HG03097 (cell line): ENCODE data around the gene TFEC.
"Not testable (repeated sequence)": the region's sequence is repeated elsewhere in the genome, so short reads cannot be mapped to it uniquely, and the experiment has no call there.

Experiments
- ATAC-seq: cut with Tn5 transposase; IDR thresholded peaks from one replicate; pipeline ENCODE4 v1.9.1; 2021; ENCODE audit not compliant: unreplicated experiment, low FRiP score

TFEC gene

GRCh38 chr7:116030651-116031276, at the start of gene TFEC:
Gene TFEC, minus strand, starts transcription at chr7:116030763. Its CDS starts 46,322 bp downstream, at chr7:115984441.
- no peak for ATAC-seq

GRCh38 chr7:116075351-116076145, 45.0 kb upstream of the TFEC start:
- no peak for ATAC-seq

- ATAC-seq, result no peak
Measured at GRCh38 chr7:116071629-116072028, 41.1 kb upstream of the TFEC start.

- no peak for ATAC-seq
Measured at GRCh38 chr7:116064179-116064578, 33.6 kb upstream of the TFEC start.

- ATAC-seq, result no peak
Measured at GRCh38 chr7:116062666-116063065, 32.1 kb upstream of the TFEC start.

GRCh38 chr7:116052006-116052405, 21.4 kb upstream of the TFEC start:
- ATAC-seq, result no peak

- not testable (repeated sequence) for ATAC-seq
Measured at GRCh38 chr7:116047261-116047660, 16.7 kb upstream of the TFEC start.

- no peak for ATAC-seq
Measured at GRCh38 chr7:116045532-116045931, 15.0 kb upstream of the TFEC start.

GRCh38 chr7:116041615-116042014, 11.1 kb upstream of the TFEC start:
- peak; percentile 91 for ATAC-seq

- ATAC-seq, result no peak
Measured at GRCh38 chr7:116037401-116037800, 6.8 kb upstream of the TFEC start.

GRCh38 chr7:116034411-116034810, 3.8 kb upstream of the TFEC start:
- no peak for ATAC-seq

- ATAC-seq, result no peak
Measured at GRCh38 chr7:116032886-116033285, 2.3 kb upstream of the TFEC start.

- ATAC-seq, result no peak
Measured at GRCh38 chr7:116028787-116029186, 1.8 kb downstream of the TFEC start.

- ATAC-seq, result no peak
Measured at GRCh38 chr7:116027786-116028185, 2.8 kb downstream of the TFEC start.

- no peak for ATAC-seq
Measured at GRCh38 chr7:116024826-116025809, 5.4 kb downstream of the TFEC start.

GRCh38 chr7:116021237-116021636, 9.3 kb downstream of the TFEC start:
- ATAC-seq, result no peak

- no peak for ATAC-seq
Measured at GRCh38 chr7:116018731-116019130, 11.8 kb downstream of the TFEC start.

- ATAC-seq, result no peak
Measured at GRCh38 chr7:116013675-116014074, 16.9 kb downstream of the TFEC start.

- ATAC-seq, result no peak
Measured at GRCh38 chr7:116011584-116011983, 19.0 kb downstream of the TFEC start.

GRCh38 chr7:116004762-116005161, 25.8 kb downstream of the TFEC start:
- ATAC-seq, result not testable (repeated sequence)

GRCh38 chr7:115997221-115997620, 33.3 kb downstream of the TFEC start:
- ATAC-seq, result no peak
